A549 (cell line): Measurements from ENCODE around the gene XG. TPM values are rescaled to one million over a fixed set of nuclear protein-coding genes. Genes with fewer than 3 reads are reported as not detected.

Source experiments
- ATAC-seq, 2 experiments: fragments of 200-7000 bp in 1 of 2; fragments of >200 bp in 1 of 2; cut with Nextera tagmentation in 1 of 2; cut with Tn5 transposase in 1 of 2; 3 replicates each; pipeline versions ENCODE4 v1.8.0 to v1.9.1; 2018 to 2020; ENCODE audit warnings: mild to moderate bottlenecking in 1 of 2, moderate library complexity in 1 of 2
- CTCF ChIA-PET: fragments of 300-600 bp; sonication (Branson Sonifier 250); formaldehyde crosslinking; extraction: SDS; loops from one replicate; lab custom pipeline; 2021; ENCODE audit warnings: antibody characterized with exemption, inconsistent platforms; lab: Yijun Ruan, JAX
- POLR2A ChIA-PET: fragments of 350-600 bp; formaldehyde crosslinking; extraction: SDS; loops from one replicate; lab custom pipeline; 2021; ENCODE audit warnings: antibody characterized with exemption, inconsistent platforms; lab: Yijun Ruan, JAX
- DNase-seq, 2 experiments: peaks; one replicate each; pipeline versions ENCODE4 v3.0.0 to v3.0.0-alpha.2; 2011 to 2016; ENCODE audit warnings: low read depth in 1 of 2, low spot score in 1 of 2
- FAIRE-seq: peaks from 2 replicates; lab custom pipeline; 2011; peaks lifted over from hg19 to GRCh38; lab: Jason Lieb, UNC
- H3K27ac ChIP-seq, 2 experiments: fragments of >200 bp; sonication (Bioruptor Twin); formaldehyde crosslinking; 3 replicates each; pipeline ENCODE4 v1.5.1; 2016 to 2017
- H3K4me1 ChIP-seq: fragments of >200 bp; sonication (Bioruptor Twin); formaldehyde crosslinking; 3 replicates; pipeline ENCODE4 v1.6.1; 2016
- H3K4me2 ChIP-seq: fragments of >200 bp; sonication (Bioruptor Twin); formaldehyde crosslinking; 3 replicates; pipeline ENCODE4 v1.6.1; 2016
- H3K4me3 ChIP-seq: fragments of >200 bp; sonication (Bioruptor Twin); formaldehyde crosslinking; 3 replicates; pipeline ENCODE4 v1.5.1; 2016
- H3K9me3 ChIP-seq: fragments of >200 bp; sonication (Bioruptor Twin); formaldehyde crosslinking; 3 replicates; pipeline ENCODE4 v1.6.1; 2016
- BCL3 ChIP-seq: fragments of >200 bp; sonication (Bioruptor Twin); formaldehyde crosslinking; IDR thresholded peaks from 3 replicates; pipeline ENCODE4 v1.6.1; 2016
- CBX8 ChIP-seq: fragments of 200-600 bp; sonication (generic); IDR thresholded peaks from 2 replicates; pipeline ENCODE4 v1.6.1; 2016
- CTCF ChIP-seq: fragments of >200 bp; sonication (Bioruptor Twin); formaldehyde crosslinking; IDR thresholded peaks from 3 replicates; pipeline ENCODE4 v1.5.1; 2016
- EHF ChIP-seq: fragments of 250-450 bp; sonication (Bioruptor Pico); IDR thresholded peaks from 2 replicates; pipeline ENCODE4 v1.5.0; 2020; ENCODE audit warnings: mild to moderate bottlenecking
- EHMT2 ChIP-seq: fragments of 200-600 bp; sonication (generic); IDR thresholded peaks from 2 replicates; pipeline ENCODE4 v1.6.1; 2016; ENCODE audit warnings: antibody characterized with exemption, low read depth, mild to moderate bottlenecking, moderate library complexity
- FOSL2 ChIP-seq, 2 experiments: fragments of 450-650 bp in 1 of 2; fragments of >200 bp in 1 of 2; sonication (Bioruptor Twin) in 1 of 2; formaldehyde crosslinking; IDR thresholded peaks; 2 replicates each; pipeline versions ENCODE4 v1.5.0 to v1.6.1; 2016 to 2020; ENCODE audit warnings: mild to moderate bottlenecking in 1 of 2, moderate library complexity in 1 of 2
- HES2 ChIP-seq: fragments of >200 bp; sonication (Bioruptor Twin); formaldehyde crosslinking; IDR thresholded peaks from 2 replicates; pipeline ENCODE4 v1.6.1; 2016
- HEYL ChIP-seq: fragments of 250-450 bp; sonication (Bioruptor Pico); IDR thresholded peaks from 2 replicates; pipeline ENCODE4 v1.8.0; 2021; ENCODE audit warnings: mild to moderate bottlenecking, moderate library complexity
- MAX ChIP-seq: IDR thresholded peaks from 2 replicates; pipeline ENCODE4 v1.6.1; 2012
- MAZ ChIP-seq: fragments of 150-350 bp; IDR thresholded peaks from 2 replicates; pipeline ENCODE4 v1.6.1; 2014; ENCODE audit warnings: antibody characterized with exemption, low read depth, low read length, borderline replicate concordance
- MYC ChIP-seq: IDR thresholded peaks from 2 replicates; pipeline ENCODE4 v1.6.1; 2012; ENCODE audit warnings: mild to moderate bottlenecking, inconsistent platforms, low read length, improper control_type of control experiment, borderline replicate concordance
- NR3C1 ChIP-seq: fragments of >200 bp; sonication (Bioruptor Twin); formaldehyde crosslinking; IDR thresholded peaks from 3 replicates; pipeline ENCODE4 v1.6.1; 2017
- POLR2AphosphoS2 ChIP-seq: conservative IDR thresholded peaks from 2 replicates; pipeline ENCODE4 v1.6.1; 2012; ENCODE audit warnings: low read length, improper control_type of control experiment, inconsistent platforms
- RAD21 ChIP-seq, 2 experiments: fragments of >200 bp in 1 of 2; sonication (Bioruptor Twin) in 1 of 2; formaldehyde crosslinking in 1 of 2; IDR thresholded peaks in 1 of 2; conservative IDR thresholded peaks in 1 of 2; 2 replicates in 1 of 2; 3 replicates in 1 of 2; pipeline ENCODE4 v1.6.1; 2012 to 2018; ENCODE audit warnings: inconsistent platforms in 1 of 2
- RARB ChIP-seq: fragments of 250-450 bp; sonication (Bioruptor Pico); IDR thresholded peaks from 2 replicates; pipeline ENCODE4 v1.8.0; 2021; ENCODE audit warnings: mild to moderate bottlenecking, moderate library complexity
- REST ChIP-seq: fragments of 200-600 bp; sonication (generic); IDR thresholded peaks from 2 replicates; pipeline ENCODE4 v1.6.1; 2016; ENCODE audit warnings: antibody characterized with exemption, mild to moderate bottlenecking, moderate library complexity
- RFX5 ChIP-seq: fragments of 450-650 bp; IDR thresholded peaks from 2 replicates; pipeline ENCODE4 v1.7.1; 2014; ENCODE audit warnings: antibody characterized with exemption, mild to moderate bottlenecking, moderate library complexity
- SREBF2 ChIP-seq: fragments of 450-650 bp; IDR thresholded peaks from 2 replicates; pipeline ENCODE4 v1.6.1; 2014; ENCODE audit warnings: mild to moderate bottlenecking, moderate library complexity
- USF2 ChIP-seq: fragments of 450-650 bp; IDR thresholded peaks from 2 replicates; pipeline ENCODE4 v1.6.1; 2014; ENCODE audit warnings: antibody characterized with exemption
- ZFP36 ChIP-seq: fragments of 450-650 bp; IDR thresholded peaks from 2 replicates; pipeline ENCODE4 v1.6.1; 2014; ENCODE audit warnings: borderline replicate concordance; ENCODE audit not compliant: partially characterized antibody
- ZSCAN20 ChIP-seq: fragments of 250-450 bp; sonication (Bioruptor Pico); IDR thresholded peaks from 2 replicates; pipeline ENCODE4 v1.8.0; 2022; ENCODE audit warnings: mild to moderate bottlenecking, moderate library complexity
- WGBS: methylation state at CpG from one replicate; pipeline ENCODE4 v1.1.6; 2017; ENCODE audit errors: missing lambda C conversion rate; 5-methylcytosine and 5-hydroxymethylcytosine counted together
- polyA plus RNA-seq, 4 experiments: library from polyadenylated mRNA; depleted of rRNA in 3 of 4; stranded (reverse); fragments of >200 nt; fragmentation: RNase III in 1 of 4; extraction: RNeasy Plus Mini Kit Qiagen cat#74134 plus additional on column Dnase treatment in 1 of 4; gene quantifications; 2 replicates in 3 of 4; 3 replicates in 1 of 4; pipeline ENCODE4 v1.2.3, GENCODE V29; 2011 to 2017

The XG gene
- polyA plus RNA-seq, 2 of the 4 experiments (the other 2 are of a cell fraction), result 0.05 to 0.06 TPM

GRCh38 chrX:2748171-2748814, 3.5 kb upstream of the XG start:
- TF ChIP-seq USF2 (no peak), MAZ (no peak), EHF (CRISPR knock-in tag) (no peak), BCL3 (no peak), MAX (no peak), ZFP36 (no peak), FOSL2 (IDR thresholded peaks at IDR 0.05) (no peak), FOSL2 (CRISPR knock-in tag; IDR thresholded peaks at IDR 0.05) (no peak), CBX8 (no peak), RFX5 (no peak), REST (no peak), RAD21 (conservative IDR thresholded peaks at IDR 0.05 in 1 of 2, IDR thresholded peaks at IDR 0.05 in 1 of 2) (no peak), MYC (no peak), HES2 (no peak), CTCF (no peak), POLR2AphosphoS2 (no peak), SREBF2 (no peak)
- ATAC-seq, result no peak

GRCh38 chrX:2748815-2749188, 3.0 kb upstream of the XG start:
- peaks cover 20% of the 10 kb centered on the region for H3K4me1 ChIP-seq
- no peak overlapping the region for H3K4me2 ChIP-seq
- ATAC-seq, result no peak
- ChIA-PET POLR2A (no interaction called here), CTCF (no interaction called here)
- no peak for TF ChIP-seq BCL3
- no peak for TF ChIP-seq HEYL (CRISPR knock-in tag)
- no peak for TF ChIP-seq NR3C1
- TF ChIP-seq ZSCAN20 (CRISPR knock-in tag), result no peak
- TF ChIP-seq EHF (CRISPR knock-in tag), result no peak
- TF ChIP-seq ZFP36, result no peak
- no peak for TF ChIP-seq RARB (CRISPR knock-in tag)
- TF ChIP-seq EHMT2, result no peak
- no peaks in the 10 kb centered on the region for H3K9me3 ChIP-seq
- peak overlapping the region in 1 of 2 experiments; percentile 17; a peak in 1 of 6 replicates for H3K27ac ChIP-seq
- no peak overlapping the region for H3K4me3 ChIP-seq
- FAIRE-seq, result no peak
- 50% methylated on average over 1 of the region's 1 CpG for WGBS
- no peak for DNase-seq

More at GRCh38 chrX:2748171-2748814, 3.5 kb upstream of the XG start:
- ChIA-PET POLR2A (no interaction called here), CTCF (no interaction called here)
- Histone ChIP-seq H3K4me2 (no peak overlapping the region), H3K9me3 (no peaks in the 10 kb centered on the region), H3K27ac (peak overlapping the region in 1 of 2 experiments; percentile 17; a peak in 1 of 6 replicates), H3K4me3 (no peak overlapping the region), H3K4me1 (peaks cover 20% of the 10 kb centered on the region)
- FAIRE-seq (no peak), DNase-seq (no peak)
- 89% methylated on average over 8 of the region's 8 CpGs for WGBS
